Measurements from ENCODE around the gene GABRG3. TPM values are rescaled to one million over a fixed set of nuclear protein-coding genes. Genes with fewer than 3 reads are reported as not detected.

Gene GABRG3
- total RNA-seq, 1 experiment from 2014 or later = 0.15 TPM

DNA sequence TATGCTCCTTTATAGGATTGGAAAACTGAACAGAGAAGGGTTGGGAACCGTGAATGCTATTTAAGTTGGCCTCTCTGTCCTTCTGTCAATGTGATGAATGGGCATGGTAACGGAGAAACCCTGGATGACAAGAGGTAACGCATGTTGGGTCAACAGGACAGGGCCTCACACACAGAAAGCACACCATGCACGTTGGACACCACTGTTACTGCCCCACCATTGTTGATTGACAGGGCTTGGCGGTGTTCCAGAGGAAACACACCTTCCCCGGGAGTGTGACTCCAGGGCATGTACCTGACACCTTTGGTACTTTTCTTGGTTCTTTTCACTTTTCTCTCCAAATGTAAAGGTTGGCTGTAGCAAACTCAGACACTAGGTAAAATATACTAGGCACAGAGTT lies 579.7 kb downstream of the GABRG3 start:
- H3K9ac ChIP-seq (ENCODE audit: extremely low read depth, insufficient read length, low read length) = no peak overlapping the region
- no CpG with 5 or more reads among the region's 6 CpGs for WGBS (ENCODE audit: extremely low coverage, insufficient read length, low lambda C conversion rate)
- TF ChIP-seq, protein P1, sequence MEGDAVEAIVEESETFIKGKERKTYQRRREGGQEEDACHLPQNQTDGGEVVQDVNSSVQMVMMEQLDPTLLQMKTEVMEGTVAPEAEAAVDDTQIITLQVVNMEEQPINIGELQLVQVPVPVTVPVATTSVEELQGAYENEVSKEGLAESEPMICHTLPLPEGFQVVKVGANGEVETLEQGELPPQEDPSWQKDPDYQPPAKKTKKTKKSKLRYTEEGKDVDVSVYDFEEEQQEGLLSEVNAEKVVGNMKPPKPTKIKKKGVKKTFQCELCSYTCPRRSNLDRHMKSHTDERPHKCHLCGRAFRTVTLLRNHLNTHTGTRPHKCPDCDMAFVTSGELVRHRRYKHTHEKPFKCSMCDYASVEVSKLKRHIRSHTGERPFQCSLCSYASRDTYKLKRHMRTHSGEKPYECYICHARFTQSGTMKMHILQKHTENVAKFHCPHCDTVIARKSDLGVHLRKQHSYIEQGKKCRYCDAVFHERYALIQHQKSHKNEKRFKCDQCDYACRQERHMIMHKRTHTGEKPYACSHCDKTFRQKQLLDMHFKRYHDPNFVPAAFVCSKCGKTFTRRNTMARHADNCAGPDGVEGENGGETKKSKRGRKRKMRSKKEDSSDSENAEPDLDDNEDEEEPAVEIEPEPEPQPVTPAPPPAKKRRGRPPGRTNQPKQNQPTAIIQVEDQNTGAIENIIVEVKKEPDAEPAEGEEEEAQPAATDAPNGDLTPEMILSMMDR (conservative IDR thresholded peaks at IDR 0.05) = no peak
- no peaks in the 10 kb centered on the region for H3K79me1 ChIP-seq (ENCODE audit: insufficient read depth, low read depth, low read length, poor library complexity, severe bottlenecking)
- H4K8ac ChIP-seq (replicated peaks; ENCODE audit: insufficient read length, low read depth, low read length) = no peak overlapping the region
- no peaks in the 10 kb centered on the region for H3K4me1 ChIP-seq (ENCODE audit: insufficient read depth, low read length)
- H2BK20ac ChIP-seq (ENCODE audit: low read depth, low read length, poor library complexity, severe bottlenecking) = no peak overlapping the region
- H3K14ac ChIP-seq (ENCODE audit: insufficient read depth, low read length) = no peak overlapping the region
- no peak overlapping the region for H3K27ac ChIP-seq (ENCODE audit: insufficient read length, low read depth, low read length)
- no peak overlapping the region; the same call in 1 of the 2 replicates for H2BK15ac ChIP-seq (ENCODE audit: low read depth, low read length)
- Mint-ChIP-seq H3K4me1 (no peaks in the 10 kb centered on the region), H3K4me3 (no peak overlapping the region), H3K27ac (peak overlapping the region in 1 of 3 experiments; percentile 22; a peak in 1 of 7 replicates), H3K36me3 (ENCODE audit: insufficient read depth in 1 of 3, low read depth in 3 of 3) (no peaks in the 10 kb centered on the region; a peak in 4 of 7 replicates), H3K9me3 (peaks cover 3 to 5% of the 10 kb centered on the region in 2 experiments), H3K27me3 (ENCODE audit: low read depth) (no peaks in the 10 kb centered on the region; the same call in none of the 2 replicates)
- no peak overlapping the region for H3K4me2 ChIP-seq (ENCODE audit: insufficient read depth, insufficient read length, low read length)
- no peak overlapping the region for H3K18ac ChIP-seq (ENCODE audit: insufficient read length, low read depth, low read length)
- H3K27me3 ChIP-seq (ENCODE audit: insufficient read depth, low read length) = no peaks in the 10 kb centered on the region
- no peak overlapping the region for H3T11ph ChIP-seq (ENCODE audit: low read length)
- no peaks in the 10 kb centered on the region for H3K23me2 ChIP-seq (ENCODE audit: insufficient read length, low read depth, low read length, poor library complexity, severe bottlenecking)
- no peak overlapping the region for H3K56ac ChIP-seq (ENCODE audit: insufficient read length, low read depth, low read length)
- H2BK12ac ChIP-seq (ENCODE audit: insufficient read length, low read depth, low read length) = no peak overlapping the region
- no peaks in the 10 kb centered on the region for H3K79me2 ChIP-seq (ENCODE audit: insufficient read depth, low read length)
- no peaks in the 10 kb centered on the region for H3K9me3 ChIP-seq (ENCODE audit: control insufficient read depth, low read depth, low read length)
- no peak overlapping the region for H2AFZ ChIP-seq (ENCODE audit: low read length)
- H4K5ac ChIP-seq (ENCODE audit: insufficient read length, low read depth, low read length) = no peak overlapping the region
- H3K4ac ChIP-seq (ENCODE audit: low read depth, low read length) = no peak overlapping the region
- no peaks in the 10 kb centered on the region for H4K20me1 ChIP-seq (ENCODE audit: control insufficient read depth, insufficient read depth, insufficient read length)
- H4K91ac ChIP-seq (ENCODE audit: insufficient read length, low read depth, low read length) = no peak overlapping the region
- H2BK120ac ChIP-seq (ENCODE audit: low read depth, low read length, poor library complexity, severe bottlenecking) = no peak overlapping the region
- DNase-seq = no peak
- H2BK5ac ChIP-seq (ENCODE audit: insufficient read length, low read length) = no peak overlapping the region
- no peak overlapping the region for H3K23ac ChIP-seq (ENCODE audit: insufficient read length, low read depth, low read length)
- H2AK5ac ChIP-seq (ENCODE audit: insufficient read length, low read length) = no peak overlapping the region
